Transverse colon (tissue), 4 donors: ENCODE data around the gene TP53AIP1.

Experiments
- POLR2A ChIP-seq: fragments of 450-650 bp; IDR thresholded peaks from one replicate; pipeline ENCODE4 v1.6.1; 2016; ENCODE audit warnings: antibody characterized with exemption, mild to moderate bottlenecking, moderate library complexity
- POLR2AphosphoS5 ChIP-seq, 3 donors: sonication (generic); formaldehyde crosslinking; IDR thresholded peaks; one replicate each; pipeline ENCODE4 v1.6.1; 2016; ENCODE audit warnings: antibody characterized with exemption in 3 of 3
- TF ChIP-seq, protein P1 (sequence below), 5 experiments: fragments of 200-600 bp in 3 of 5; fragments of 450-650 bp in 2 of 5; sonication (generic) in 3 of 5; IDR thresholded peaks; 1 replicate in 2 of 5; 2 replicates in 3 of 5; pipeline ENCODE4 v1.5.1; 2016 to 2017; ENCODE audit warnings: antibody characterized with exemption in 5 of 5, inconsistent platforms in 3 of 5, mild to moderate bottlenecking in 2 of 5, moderate library complexity in 1 of 5

DNA sequence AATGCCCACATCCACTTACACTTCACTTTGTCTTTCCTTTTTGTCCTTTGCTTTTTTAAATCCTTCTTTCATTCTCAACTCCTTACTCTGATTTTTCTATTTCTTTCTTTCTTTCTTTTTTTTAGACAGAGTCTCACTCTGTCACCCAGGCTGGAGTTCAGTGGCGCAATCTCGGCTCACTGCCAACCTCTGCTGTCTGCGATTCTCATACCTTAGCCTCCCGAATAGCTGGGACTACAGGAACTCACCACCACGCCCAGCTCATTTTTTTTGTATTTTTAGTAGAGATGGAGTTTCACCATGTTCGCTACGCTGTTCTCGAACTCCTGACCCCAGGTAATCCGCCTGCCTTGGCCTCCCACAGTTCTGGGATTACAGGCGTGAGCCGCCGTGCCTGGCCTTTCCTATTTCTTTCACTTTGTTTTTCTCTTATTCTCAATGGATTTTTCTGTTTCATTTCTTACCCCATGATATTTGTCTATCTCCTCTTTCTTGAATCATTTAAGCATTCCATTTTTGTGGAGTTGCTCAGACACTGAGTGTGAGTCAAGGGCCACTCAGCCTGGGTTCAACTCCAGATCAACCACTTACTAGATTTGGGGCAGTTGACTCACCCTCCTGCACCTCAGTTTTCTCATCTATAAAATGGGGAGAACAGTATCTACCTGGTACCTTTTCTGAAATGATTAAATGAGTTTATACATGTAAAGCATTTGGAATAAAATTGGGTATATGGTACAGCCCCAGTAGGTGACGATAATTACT lies 43.9 kb downstream of the TP53AIP1 start:
- TF ChIP-seq, protein P1, sequence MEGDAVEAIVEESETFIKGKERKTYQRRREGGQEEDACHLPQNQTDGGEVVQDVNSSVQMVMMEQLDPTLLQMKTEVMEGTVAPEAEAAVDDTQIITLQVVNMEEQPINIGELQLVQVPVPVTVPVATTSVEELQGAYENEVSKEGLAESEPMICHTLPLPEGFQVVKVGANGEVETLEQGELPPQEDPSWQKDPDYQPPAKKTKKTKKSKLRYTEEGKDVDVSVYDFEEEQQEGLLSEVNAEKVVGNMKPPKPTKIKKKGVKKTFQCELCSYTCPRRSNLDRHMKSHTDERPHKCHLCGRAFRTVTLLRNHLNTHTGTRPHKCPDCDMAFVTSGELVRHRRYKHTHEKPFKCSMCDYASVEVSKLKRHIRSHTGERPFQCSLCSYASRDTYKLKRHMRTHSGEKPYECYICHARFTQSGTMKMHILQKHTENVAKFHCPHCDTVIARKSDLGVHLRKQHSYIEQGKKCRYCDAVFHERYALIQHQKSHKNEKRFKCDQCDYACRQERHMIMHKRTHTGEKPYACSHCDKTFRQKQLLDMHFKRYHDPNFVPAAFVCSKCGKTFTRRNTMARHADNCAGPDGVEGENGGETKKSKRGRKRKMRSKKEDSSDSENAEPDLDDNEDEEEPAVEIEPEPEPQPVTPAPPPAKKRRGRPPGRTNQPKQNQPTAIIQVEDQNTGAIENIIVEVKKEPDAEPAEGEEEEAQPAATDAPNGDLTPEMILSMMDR (IDR thresholded peaks at IDR 0.05), result no peak
- TF ChIP-seq POLR2AphosphoS5 (IDR thresholded peaks at IDR 0.05) (no peak), POLR2A (no peak)
